GM12878 (cell line): ENCODE data around the gene BLTP3B.

Source experiments
- ETV6 ChIP-seq, 2 experiments: fragments of 450-650 bp in 1 of 2; IDR thresholded peaks in 1 of 2; conservative IDR thresholded peaks in 1 of 2; 2 replicates each; pipeline ENCODE4 v1.6.1; 2014; ENCODE audit warnings: antibody characterized with exemption in 1 of 2, borderline replicate concordance in 1 of 2, low read depth in 1 of 2, mild to moderate bottlenecking in 1 of 2, moderate library complexity in 1 of 2
- KDM1A ChIP-seq: fragments of 200-600 bp; sonication (generic); IDR thresholded peaks from 2 replicates; pipeline ENCODE4 v1.6.1; 2016; ENCODE audit warnings: borderline replicate concordance
- POLR2AphosphoS5 ChIP-seq: IDR thresholded peaks from 2 replicates; pipeline ENCODE4 v1.6.1; 2011; ENCODE audit warnings: mild to moderate bottlenecking, low read length, inconsistent platforms

- TF ChIP-seq ETV6 (conservative IDR thresholded peaks at IDR 0.05 in 1 of 2, IDR thresholded peaks at IDR 0.05 in 1 of 2; ENCODE audit: borderline replicate concordance in 1 of 2, low read depth in 1 of 2) (no peak), POLR2AphosphoS5 (no peak), KDM1A (no peak)
These were observed 3.9 kb downstream of the BLTP3B start for GRCh38 chr12:100138803-100139098.
